ENCODE measurements around the gene SLC7A5.
"Not testable (repeated sequence)": the region's sequence is repeated elsewhere in the genome, so short reads cannot be mapped to it uniquely, and the experiment has no call there.

DNA sequence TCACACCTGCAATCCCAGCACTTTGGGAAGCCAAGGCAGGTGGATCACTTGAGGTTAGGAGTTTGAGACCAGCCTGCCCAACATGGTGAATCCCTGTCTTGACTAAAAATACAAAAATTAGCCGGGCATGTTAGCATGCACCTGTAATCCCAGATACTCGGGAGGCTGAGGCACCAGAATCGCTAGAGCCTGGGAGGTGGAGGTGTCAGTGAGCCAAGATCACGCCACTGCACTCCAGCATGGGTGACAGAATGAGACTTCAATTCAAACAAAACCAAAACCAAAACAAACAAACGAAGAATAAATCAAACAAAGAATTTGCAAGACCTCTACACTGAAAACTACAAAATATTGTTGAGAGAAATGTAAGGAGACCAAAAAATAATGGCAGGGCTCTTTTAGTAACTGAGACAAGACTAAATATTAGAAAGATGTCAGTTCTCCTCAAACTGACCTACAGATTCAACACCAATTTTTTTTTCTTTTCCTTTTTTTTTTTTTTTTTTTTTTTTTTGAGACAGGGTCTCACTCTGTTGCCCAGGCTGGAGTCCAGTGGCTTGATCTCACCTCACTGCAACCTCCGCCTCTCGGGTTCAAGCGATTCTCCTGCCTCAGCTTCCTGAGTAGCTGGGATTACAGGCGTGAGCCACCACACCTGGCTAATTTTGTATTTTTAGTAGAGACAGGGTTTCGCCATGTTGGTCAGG is 80.4 kb downstream of the SLC7A5 start:
- TF ChIP-seq, protein P1, sequence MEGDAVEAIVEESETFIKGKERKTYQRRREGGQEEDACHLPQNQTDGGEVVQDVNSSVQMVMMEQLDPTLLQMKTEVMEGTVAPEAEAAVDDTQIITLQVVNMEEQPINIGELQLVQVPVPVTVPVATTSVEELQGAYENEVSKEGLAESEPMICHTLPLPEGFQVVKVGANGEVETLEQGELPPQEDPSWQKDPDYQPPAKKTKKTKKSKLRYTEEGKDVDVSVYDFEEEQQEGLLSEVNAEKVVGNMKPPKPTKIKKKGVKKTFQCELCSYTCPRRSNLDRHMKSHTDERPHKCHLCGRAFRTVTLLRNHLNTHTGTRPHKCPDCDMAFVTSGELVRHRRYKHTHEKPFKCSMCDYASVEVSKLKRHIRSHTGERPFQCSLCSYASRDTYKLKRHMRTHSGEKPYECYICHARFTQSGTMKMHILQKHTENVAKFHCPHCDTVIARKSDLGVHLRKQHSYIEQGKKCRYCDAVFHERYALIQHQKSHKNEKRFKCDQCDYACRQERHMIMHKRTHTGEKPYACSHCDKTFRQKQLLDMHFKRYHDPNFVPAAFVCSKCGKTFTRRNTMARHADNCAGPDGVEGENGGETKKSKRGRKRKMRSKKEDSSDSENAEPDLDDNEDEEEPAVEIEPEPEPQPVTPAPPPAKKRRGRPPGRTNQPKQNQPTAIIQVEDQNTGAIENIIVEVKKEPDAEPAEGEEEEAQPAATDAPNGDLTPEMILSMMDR (conservative IDR thresholded peaks at IDR 0.05; ENCODE audit: low read depth, low read length): not testable (repeated sequence)
- TF ChIP-seq POLR2A (IDR thresholded peaks at IDR 0.05; ENCODE audit: low read depth, low read length); CHD1 (IDR thresholded peaks at IDR 0.05; ENCODE audit: low read depth, low read length); MAFK (IDR thresholded peaks at IDR 0.05; ENCODE audit: low read depth, low read length); RFX5 (IDR thresholded peaks at IDR 0.05; ENCODE audit: low read depth, low read length); RAD21 (IDR thresholded peaks at IDR 0.05; ENCODE audit: low read length): not testable (repeated sequence)
- TF ChIP-seq, protein P2, sequence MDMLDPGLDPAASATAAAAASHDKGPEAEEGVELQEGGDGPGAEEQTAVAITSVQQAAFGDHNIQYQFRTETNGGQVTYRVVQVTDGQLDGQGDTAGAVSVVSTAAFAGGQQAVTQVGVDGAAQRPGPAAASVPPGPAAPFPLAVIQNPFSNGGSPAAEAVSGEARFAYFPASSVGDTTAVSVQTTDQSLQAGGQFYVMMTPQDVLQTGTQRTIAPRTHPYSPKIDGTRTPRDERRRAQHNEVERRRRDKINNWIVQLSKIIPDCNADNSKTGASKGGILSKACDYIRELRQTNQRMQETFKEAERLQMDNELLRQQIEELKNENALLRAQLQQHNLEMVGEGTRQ (IDR thresholded peaks at IDR 0.05; ENCODE audit: low read depth, low read length): not testable (repeated sequence)
